ENCODE data around the gene ADGRV1.

DNA sequence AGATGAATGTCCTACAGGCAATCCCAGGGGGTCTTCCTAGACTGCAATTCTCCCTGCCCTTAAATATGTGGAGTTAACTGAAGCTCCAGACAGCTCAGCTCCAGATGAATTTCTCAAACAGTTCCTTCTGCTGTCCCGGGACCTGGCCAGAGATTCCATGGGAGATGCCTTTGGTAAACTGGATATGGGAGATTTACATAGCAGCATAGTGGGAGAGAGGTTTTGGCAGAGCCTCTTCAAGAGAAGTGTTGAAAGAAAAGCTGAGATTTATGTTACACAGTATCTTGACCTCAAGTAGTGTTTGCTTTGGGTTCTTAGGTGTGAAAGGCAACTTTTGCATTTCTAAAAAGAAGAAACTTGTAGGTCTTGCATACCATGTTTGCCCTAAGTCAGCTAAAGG is 459.6 kb downstream of the ADGRV1 start:
- TF ChIP-seq, protein P1, sequence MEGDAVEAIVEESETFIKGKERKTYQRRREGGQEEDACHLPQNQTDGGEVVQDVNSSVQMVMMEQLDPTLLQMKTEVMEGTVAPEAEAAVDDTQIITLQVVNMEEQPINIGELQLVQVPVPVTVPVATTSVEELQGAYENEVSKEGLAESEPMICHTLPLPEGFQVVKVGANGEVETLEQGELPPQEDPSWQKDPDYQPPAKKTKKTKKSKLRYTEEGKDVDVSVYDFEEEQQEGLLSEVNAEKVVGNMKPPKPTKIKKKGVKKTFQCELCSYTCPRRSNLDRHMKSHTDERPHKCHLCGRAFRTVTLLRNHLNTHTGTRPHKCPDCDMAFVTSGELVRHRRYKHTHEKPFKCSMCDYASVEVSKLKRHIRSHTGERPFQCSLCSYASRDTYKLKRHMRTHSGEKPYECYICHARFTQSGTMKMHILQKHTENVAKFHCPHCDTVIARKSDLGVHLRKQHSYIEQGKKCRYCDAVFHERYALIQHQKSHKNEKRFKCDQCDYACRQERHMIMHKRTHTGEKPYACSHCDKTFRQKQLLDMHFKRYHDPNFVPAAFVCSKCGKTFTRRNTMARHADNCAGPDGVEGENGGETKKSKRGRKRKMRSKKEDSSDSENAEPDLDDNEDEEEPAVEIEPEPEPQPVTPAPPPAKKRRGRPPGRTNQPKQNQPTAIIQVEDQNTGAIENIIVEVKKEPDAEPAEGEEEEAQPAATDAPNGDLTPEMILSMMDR (IDR thresholded peaks at IDR 0.05; ENCODE audit: insufficient read depth, low read length, poor library complexity, severe bottlenecking), result no peak
- no peak for TF ChIP-seq EZH2phosphoT487 (conservative IDR thresholded peaks at IDR 0.05; ENCODE audit: low read length)

Data from SU-DHL-6 (cell line).